Right kidney (tissue), 9 donors: ENCODE data around the gene KTN1.
A peak's percentile ranks its signal among the peaks of the same experiment; 100 is the strongest.

Experiments
- DNase-seq: peaks from one replicate; pipeline ENCODE4 v3.0.0-alpha.2; 2016
- long read RNA-seq, 8 donors: transcript quantifications; one replicate each; lab custom pipeline, GENCODE V29; 2026

Gene KTN1
- long read RNA-seq, donor 1, full-length matches to known transcripts: 1 of 23 reads
- long read RNA-seq, donor 1, partial matches to known transcripts: 22 of 23 reads
- long read RNA-seq, donor 1, other reads (novel, unspliced or antisense): 0 of 23 reads
- long read RNA-seq, donor 2, full-length matches to known transcripts: 2 of 23 reads
- long read RNA-seq, donor 2, partial matches to known transcripts: 21 of 23 reads
- long read RNA-seq, donor 2, other reads (novel, unspliced or antisense): 0 of 23 reads
- long read RNA-seq, donor 3, full-length matches to known transcripts: 1 of 36 reads
- long read RNA-seq, donor 3, partial matches to known transcripts: 35 of 36 reads
- long read RNA-seq, donor 3, other reads (novel, unspliced or antisense): 0 of 36 reads
- long read RNA-seq, donor 4, full-length matches to known transcripts: 3 of 74 reads
- long read RNA-seq, donor 4, partial matches to known transcripts: 71 of 74 reads
- long read RNA-seq, donor 4, other reads (novel, unspliced or antisense): 0 of 74 reads
- long read RNA-seq, donor 5, full-length matches to known transcripts: 2 of 19 reads
- long read RNA-seq, donor 5, partial matches to known transcripts: 17 of 19 reads
- long read RNA-seq, donor 5, other reads (novel, unspliced or antisense): 0 of 19 reads
- long read RNA-seq, donor 6, full-length matches to known transcripts: 1 of 62 reads
- long read RNA-seq, donor 6, partial matches to known transcripts: 61 of 62 reads
- long read RNA-seq, donor 6, other reads (novel, unspliced or antisense): 0 of 62 reads
- long read RNA-seq, donor 7: 0 reads
- long read RNA-seq, donor 8, full-length matches to known transcripts: 1 of 39 reads
- long read RNA-seq, donor 8, partial matches to known transcripts: 38 of 39 reads
- long read RNA-seq, donor 8, other reads (novel, unspliced or antisense): 0 of 39 reads

- peak; percentile 93 for DNase-seq
These were observed at the start of gene KTN1 for GRCh38 chr14:55579724-55580469. Gene KTN1 (plus strand): TSS chr14:55580207. CDS start chr14:55612049, 31,842 bp downstream.

GRCh38 chr14:55530464-55530863, 49.5 kb upstream of the KTN1 start:
- DNase-seq: no peak

- no peak for DNase-seq
These were observed 47.2 kb upstream of the KTN1 start for GRCh38 chr14:55532645-55533344.

GRCh38 chr14:55533960-55534359, 46.0 kb upstream of the KTN1 start:
- no peak for DNase-seq

GRCh38 chr14:55535516-55536203, 44.3 kb upstream of the KTN1 start:
- no peak for DNase-seq

GRCh38 chr14:55536204-55536708, 43.8 kb upstream of the KTN1 start:
- no peak for DNase-seq

GRCh38 chr14:55537782-55538181, 42.2 kb upstream of the KTN1 start:
- DNase-seq: no peak

GRCh38 chr14:55539975-55540374, 40.0 kb upstream of the KTN1 start:
- DNase-seq: no peak

- DNase-seq: no peak
These were observed 38.9 kb upstream of the KTN1 start for GRCh38 chr14:55540847-55541773.

GRCh38 chr14:55545779-55546178, 34.2 kb upstream of the KTN1 start:
- no peak for DNase-seq

- no peak for DNase-seq
These were observed 33.7 kb upstream of the KTN1 start for GRCh38 chr14:55546212-55546874.

- DNase-seq: no peak
These were observed 32.2 kb upstream of the KTN1 start for GRCh38 chr14:55547650-55548315.

- DNase-seq: no peak
These were observed 26.2 kb upstream of the KTN1 start for GRCh38 chr14:55553791-55554190.

GRCh38 chr14:55556929-55557623, 22.9 kb upstream of the KTN1 start:
- peak; percentile 58 for DNase-seq

- DNase-seq: no peak
These were observed 17.9 kb upstream of the KTN1 start for GRCh38 chr14:55562135-55562534.

GRCh38 chr14:55568618-55569017, 11.4 kb upstream of the KTN1 start:
- DNase-seq: no peak

GRCh38 chr14:55571125-55571889, 8.7 kb upstream of the KTN1 start:
- no peak for DNase-seq
